Measurements from ENCODE around the gene CD180. TPM values are rescaled to one million over a fixed set of nuclear protein-coding genes. Genes with fewer than 3 reads are reported as not detected.

CD180 gene
- total RNA-seq, 4 donors from 2014 or later: 0.27 to 2.2 (median 1.2) TPM; not detected in 1

DNA sequence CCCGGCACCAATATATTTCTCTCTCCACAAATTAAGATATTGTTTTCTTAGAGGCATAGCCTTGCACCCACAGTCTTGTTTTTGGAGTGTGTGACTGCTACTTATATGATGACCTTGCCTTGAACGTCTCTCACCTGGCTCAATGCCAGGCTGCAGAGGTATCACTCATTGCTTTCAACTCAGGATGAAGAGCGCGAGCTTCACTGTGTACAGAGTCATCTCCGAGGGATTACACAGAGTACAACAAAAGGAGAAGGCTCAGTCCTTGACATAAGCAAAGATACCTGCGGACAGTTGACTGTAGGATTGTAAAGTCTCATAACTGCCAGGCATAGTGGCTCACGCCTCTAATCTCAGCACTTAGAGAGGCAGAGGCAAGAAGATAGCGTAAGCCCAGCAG, 53.8 kb downstream of the CD180 start:
- 70 to 90% methylated on average over 2 to 8 of the region's 8 CpGs for WGBS, 2 donors (ENCODE audit: low coverage in 1 of 2)
- ATAC-seq: no peak
- Histone ChIP-seq H3K27me3 (no peaks in the 10 kb centered on the region), H3K4me3 (no peak overlapping the region), H3K36me3 (peaks cover 8 to 74% of the 10 kb centered on the region in 2 donors), H3K9me3 (no peaks in the 10 kb centered on the region), H3K27ac (no peak overlapping the region), H3K4me1 (no peaks in the 10 kb centered on the region)
- no peak for TF ChIP-seq EP300 (IDR thresholded peaks at IDR 0.05)
- TF ChIP-seq, protein P1, sequence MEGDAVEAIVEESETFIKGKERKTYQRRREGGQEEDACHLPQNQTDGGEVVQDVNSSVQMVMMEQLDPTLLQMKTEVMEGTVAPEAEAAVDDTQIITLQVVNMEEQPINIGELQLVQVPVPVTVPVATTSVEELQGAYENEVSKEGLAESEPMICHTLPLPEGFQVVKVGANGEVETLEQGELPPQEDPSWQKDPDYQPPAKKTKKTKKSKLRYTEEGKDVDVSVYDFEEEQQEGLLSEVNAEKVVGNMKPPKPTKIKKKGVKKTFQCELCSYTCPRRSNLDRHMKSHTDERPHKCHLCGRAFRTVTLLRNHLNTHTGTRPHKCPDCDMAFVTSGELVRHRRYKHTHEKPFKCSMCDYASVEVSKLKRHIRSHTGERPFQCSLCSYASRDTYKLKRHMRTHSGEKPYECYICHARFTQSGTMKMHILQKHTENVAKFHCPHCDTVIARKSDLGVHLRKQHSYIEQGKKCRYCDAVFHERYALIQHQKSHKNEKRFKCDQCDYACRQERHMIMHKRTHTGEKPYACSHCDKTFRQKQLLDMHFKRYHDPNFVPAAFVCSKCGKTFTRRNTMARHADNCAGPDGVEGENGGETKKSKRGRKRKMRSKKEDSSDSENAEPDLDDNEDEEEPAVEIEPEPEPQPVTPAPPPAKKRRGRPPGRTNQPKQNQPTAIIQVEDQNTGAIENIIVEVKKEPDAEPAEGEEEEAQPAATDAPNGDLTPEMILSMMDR (IDR thresholded peaks at IDR 0.05): no peak
- no peak for TF ChIP-seq POLR2AphosphoS5 (IDR thresholded peaks at IDR 0.05)
- TF ChIP-seq POLR2A (IDR thresholded peaks at IDR 0.05): no peak

DNA sequence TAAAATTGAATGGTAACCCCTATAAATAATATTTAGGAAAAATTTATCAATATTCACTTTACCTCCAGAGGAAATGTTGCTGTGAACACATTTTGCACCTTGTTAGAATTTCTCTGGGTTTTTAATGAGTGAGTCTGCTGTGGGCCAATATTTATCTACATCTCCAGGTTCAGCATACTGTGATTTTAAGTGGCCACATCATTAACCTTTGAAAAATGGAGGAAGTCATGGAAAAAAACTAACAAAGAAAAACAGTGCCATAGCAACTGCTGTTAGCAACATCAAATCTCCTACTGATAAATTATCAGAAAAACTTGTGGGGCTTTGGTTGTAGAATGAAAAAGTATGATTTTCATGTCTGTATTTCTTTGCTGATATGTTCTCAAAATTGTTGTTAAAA, 55.0 kb downstream of the CD180 start:
- Histone ChIP-seq H3K4me3 (no peak overlapping the region), H3K27me3 (no peaks in the 10 kb centered on the region), H3K36me3 (peaks cover 8 to 74% of the 10 kb centered on the region in 2 donors), H3K9me3 (no peaks in the 10 kb centered on the region), H3K27ac (no peak overlapping the region), H3K4me1 (no peaks in the 10 kb centered on the region)
- TF ChIP-seq EP300 (IDR thresholded peaks at IDR 0.05): no peak
- TF ChIP-seq, protein P1 (IDR thresholded peaks at IDR 0.05): no peak
- TF ChIP-seq POLR2AphosphoS5 (IDR thresholded peaks at IDR 0.05): no peak
- TF ChIP-seq POLR2A (IDR thresholded peaks at IDR 0.05): no peak
- no peak for ATAC-seq

DNA sequence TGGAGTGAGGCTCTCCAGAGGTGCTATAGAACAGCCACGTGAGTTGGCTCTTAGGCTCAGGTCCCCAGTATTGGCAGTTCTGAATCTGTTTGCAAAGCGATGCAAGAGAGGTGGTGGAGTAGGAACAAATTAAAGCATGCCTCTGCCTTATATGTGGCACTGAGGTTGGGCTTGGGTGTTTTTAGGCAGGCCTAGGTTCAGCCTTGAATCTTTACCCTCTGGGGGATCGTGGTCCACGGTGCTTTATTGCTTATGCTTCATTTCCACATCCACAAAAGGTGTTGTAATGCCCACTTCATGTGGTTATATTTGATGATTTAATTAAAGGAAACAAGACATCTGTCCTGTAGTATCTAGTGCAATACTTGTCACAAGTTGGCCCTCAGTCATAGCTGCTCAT, 56.2 kb downstream of the CD180 start:
- H3K9me3 ChIP-seq: no peaks in the 10 kb centered on the region
- no peaks in the 10 kb centered on the region for H3K27me3 ChIP-seq
- no peak overlapping the region for H3K27ac ChIP-seq
- H3K4me1 ChIP-seq: no peaks in the 10 kb centered on the region
- H3K4me3 ChIP-seq: no peak overlapping the region
- WGBS, 2 donors (ENCODE audit: low coverage in 1 of 2): 94 to 95% methylated on average over 3 to 4 of the region's 4 CpGs
- peaks cover 6 to 73% of the 10 kb centered on the region in 2 donors for H3K36me3 ChIP-seq
- no peak for TF ChIP-seq POLR2AphosphoS5 (IDR thresholded peaks at IDR 0.05)
- TF ChIP-seq EP300 (IDR thresholded peaks at IDR 0.05): no peak
- TF ChIP-seq, protein P1 (IDR thresholded peaks at IDR 0.05): no peak
- TF ChIP-seq POLR2A (IDR thresholded peaks at IDR 0.05): no peak
- no peak for ATAC-seq

DNA sequence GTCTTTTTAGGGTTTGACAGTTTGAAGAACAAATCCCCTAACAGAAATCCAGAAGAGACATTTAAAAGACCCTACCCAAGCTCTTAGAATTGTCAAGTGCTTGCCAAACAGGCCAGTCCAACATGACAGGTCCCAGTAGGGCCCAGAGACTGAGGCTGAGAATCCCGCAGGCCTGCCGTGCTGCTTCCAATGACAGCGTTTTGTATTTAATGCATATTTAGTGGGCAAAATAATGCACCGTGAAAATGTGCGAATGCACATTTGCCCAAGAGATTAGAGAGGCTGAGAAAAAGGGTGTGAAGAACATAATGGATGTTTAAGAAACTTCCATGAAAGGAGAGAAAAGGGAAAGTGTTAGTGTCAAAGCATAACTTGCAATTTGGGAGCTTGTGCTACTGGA, 57.6 kb downstream of the CD180 start:
- no peak overlapping the region for H3K4me3 ChIP-seq
- H3K36me3 ChIP-seq: peaks cover 3 to 72% of the 10 kb centered on the region in 2 donors
- TF ChIP-seq POLR2AphosphoS5 (IDR thresholded peaks at IDR 0.05) (no peak), EP300 (IDR thresholded peaks at IDR 0.05) (no peak), POLR2A (IDR thresholded peaks at IDR 0.05) (no peak)
- TF ChIP-seq, protein P1 (IDR thresholded peaks at IDR 0.05): no peak
- no peak for ATAC-seq
- H3K9me3 ChIP-seq: no peaks in the 10 kb centered on the region
- 73 to 83% methylated on average over 2 to 5 of the region's 5 CpGs for WGBS, 2 donors (ENCODE audit: low coverage in 1 of 2)
- H3K4me1 ChIP-seq: no peaks in the 10 kb centered on the region
- no peak overlapping the region for H3K27ac ChIP-seq
- H3K27me3 ChIP-seq: no peaks in the 10 kb centered on the region

DNA sequence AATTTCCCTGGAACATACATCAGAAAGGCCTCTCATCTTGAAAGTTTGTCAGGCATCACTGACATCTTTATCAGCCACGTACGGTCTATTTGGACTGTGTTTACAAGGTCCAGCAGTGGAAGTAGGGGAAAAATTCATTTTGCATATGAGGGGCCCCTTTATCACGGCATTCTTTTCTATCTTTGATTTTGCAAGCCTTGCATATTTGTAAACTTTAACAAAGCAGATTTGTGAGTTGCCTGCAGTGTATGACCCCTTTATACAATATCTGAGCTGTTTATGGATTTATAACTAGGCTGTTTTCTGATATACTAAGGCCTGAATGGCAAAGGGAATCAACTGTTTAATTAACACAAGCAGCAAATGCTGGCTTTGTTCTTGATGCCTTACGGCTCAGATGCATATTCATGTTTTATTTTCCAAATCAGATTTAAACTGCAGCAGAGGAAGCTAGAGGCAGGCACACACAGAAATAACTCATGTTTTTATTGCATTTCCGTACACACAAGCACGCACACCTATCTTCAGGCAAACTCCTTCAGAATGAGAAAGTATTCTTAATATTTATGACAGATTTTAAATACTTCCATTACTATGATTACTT, 61.1 kb downstream of the CD180 start:
- H3K9me3 ChIP-seq: no peaks in the 10 kb centered on the region
- WGBS, 2 donors (ENCODE audit: low coverage in 1 of 2): 75 to 86% methylated on average over 4 to 6 of the region's 6 CpGs
- H3K36me3 ChIP-seq: peaks cover 3 to 77% of the 10 kb centered on the region in 2 donors
- no peaks in the 10 kb centered on the region for H3K4me1 ChIP-seq
- no peak overlapping the region for H3K4me3 ChIP-seq
- TF ChIP-seq POLR2A (IDR thresholded peaks at IDR 0.05) (no peak), POLR2AphosphoS5 (IDR thresholded peaks at IDR 0.05) (no peak), EP300 (IDR thresholded peaks at IDR 0.05) (no peak)
- TF ChIP-seq, protein P1 (IDR thresholded peaks at IDR 0.05): no peak
- no peak for ATAC-seq
- no peak overlapping the region for H3K27ac ChIP-seq
- no peaks in the 10 kb centered on the region for H3K27me3 ChIP-seq
